ENCODE results near the gene RNF183.
"Not testable (repeated sequence)": the region's sequence is repeated elsewhere in the genome, so short reads cannot be mapped to it uniquely, and the experiment has no call there.

The RNF183 gene

DNA sequence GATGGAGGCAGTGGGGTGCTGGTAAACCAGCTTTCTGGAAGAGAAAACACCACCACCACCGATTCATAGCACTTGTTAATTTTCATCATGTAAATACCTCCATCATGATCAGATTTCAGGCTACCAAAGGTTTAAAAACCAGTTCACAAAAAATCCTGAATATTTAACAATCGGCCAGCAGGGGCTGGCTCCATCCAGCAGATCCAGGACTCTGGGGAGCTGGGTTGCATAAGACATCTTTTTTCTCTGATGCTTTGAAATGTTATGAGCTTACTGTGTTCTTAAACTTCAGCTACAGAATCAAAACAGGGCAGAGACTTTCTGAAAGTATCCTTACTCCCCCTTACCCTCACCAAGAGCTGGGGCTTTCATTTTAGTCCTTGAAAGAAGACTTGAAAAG lies 14.6 kb upstream of the RNF183 start:
- DNase-seq (ENCODE audit: low read depth in 1 of 2, low spot score in 1 of 2), result no peak

DNA sequence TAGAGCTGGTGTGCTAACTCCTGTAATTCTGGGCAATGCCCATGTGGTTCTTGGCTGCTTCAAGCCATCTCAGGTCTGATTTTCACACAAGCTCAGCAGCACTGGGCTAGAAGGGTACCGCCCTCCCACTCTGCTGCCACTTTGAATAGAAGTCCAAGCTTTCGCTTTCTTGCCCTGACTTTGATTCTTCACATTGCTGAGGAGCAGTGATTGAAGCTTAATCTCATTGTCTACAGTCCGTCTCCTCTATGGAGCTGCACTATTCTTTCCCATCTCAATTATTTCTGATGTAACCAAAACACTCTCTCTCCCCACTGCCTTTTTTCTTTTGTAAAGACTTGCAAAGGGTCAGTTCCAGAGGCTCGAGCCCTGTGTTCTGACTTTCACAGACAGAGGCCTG lies 12.9 kb upstream of the RNF183 start:
- no peak for DNase-seq (ENCODE audit: low read depth in 1 of 2, low spot score in 1 of 2)

DNA sequence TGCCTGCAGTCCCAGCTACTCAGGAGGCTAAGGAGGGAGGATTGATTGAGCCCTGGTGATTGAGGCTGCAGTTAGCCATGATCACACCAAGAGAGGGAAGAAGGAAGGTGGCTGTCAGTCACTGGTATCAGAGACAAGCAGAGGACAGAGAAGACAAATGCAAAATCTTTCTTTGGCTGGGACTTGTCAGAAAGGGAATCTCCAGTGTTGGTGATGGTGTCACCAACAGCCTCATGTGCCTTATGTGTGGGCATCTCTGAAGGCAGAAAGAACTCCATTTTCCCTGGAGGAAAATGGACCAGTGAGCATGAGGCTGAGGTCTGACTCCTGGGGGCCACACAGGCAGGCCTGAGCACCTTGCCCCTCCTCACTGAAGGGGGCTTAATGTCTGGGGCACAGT lies 12.1 kb upstream of the RNF183 start:
- DNase-seq (ENCODE audit: low read depth in 1 of 2, low spot score in 1 of 2), result no peak

DNA sequence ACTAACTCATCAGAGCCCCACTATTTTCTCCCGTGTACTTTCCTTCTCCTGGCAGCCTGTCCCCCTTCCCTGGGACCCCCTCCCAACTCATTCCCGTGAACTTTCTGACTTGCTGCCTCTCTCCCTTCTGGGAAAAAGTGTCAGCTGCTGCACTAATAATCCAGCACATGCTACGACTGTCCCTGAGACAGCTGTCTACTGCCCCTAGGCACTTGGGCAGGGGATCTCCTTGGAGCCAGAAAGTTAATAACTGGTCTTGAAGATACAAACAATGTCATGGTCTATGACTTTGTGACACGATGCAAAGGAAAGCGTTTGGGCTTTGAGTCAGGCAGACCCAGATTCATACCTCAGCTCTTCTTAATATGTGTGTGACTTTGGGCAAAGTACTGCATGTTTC lies 10.1 kb upstream of the RNF183 start:
- DNase-seq (ENCODE audit: low read depth in 1 of 2, low spot score in 1 of 2), result no peak

DNA sequence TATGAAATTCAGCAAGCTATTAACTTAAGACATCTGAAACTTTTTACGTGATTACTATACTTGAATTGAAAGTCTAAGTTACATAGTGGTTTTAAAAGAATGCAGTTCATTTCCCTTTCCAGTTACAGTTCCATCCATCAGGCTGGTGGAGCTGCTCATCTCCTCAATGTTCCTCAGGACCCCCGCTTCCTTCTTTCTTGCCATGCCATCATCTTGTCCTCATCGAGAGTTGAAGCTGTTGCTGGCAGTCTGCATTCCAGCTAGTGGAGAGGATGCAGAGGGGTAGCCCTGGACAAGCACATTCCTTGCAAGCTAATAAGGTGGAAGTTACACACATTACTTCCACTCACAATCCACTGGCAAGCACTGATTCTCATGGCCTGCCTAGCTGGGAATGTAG lies 8.8 kb upstream of the RNF183 start:
- DNase-seq (ENCODE audit: low read depth in 1 of 2, low spot score in 1 of 2), result no peak

DNA sequence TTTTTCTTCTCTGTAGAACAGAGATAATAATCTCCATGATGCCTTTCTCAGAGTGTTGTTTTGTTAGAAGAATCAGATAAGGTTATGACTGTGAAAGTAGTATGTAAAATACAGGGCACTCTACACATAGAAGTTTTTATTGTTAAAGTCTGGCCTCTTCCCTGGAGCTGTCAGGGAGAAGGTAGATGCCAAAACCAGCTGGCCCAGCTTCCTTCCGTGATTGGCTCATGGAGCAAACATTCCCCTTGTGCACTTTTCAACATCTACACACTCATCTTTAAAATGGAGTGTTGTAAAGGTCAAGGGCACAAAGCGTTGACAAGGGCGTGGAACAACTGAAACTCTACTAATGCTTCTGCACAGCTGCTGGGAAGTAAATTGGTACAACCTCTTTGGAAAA lies 7.4 kb upstream of the RNF183 start:
- no peak for DNase-seq (ENCODE audit: low read depth in 1 of 2, low spot score in 1 of 2)

DNA sequence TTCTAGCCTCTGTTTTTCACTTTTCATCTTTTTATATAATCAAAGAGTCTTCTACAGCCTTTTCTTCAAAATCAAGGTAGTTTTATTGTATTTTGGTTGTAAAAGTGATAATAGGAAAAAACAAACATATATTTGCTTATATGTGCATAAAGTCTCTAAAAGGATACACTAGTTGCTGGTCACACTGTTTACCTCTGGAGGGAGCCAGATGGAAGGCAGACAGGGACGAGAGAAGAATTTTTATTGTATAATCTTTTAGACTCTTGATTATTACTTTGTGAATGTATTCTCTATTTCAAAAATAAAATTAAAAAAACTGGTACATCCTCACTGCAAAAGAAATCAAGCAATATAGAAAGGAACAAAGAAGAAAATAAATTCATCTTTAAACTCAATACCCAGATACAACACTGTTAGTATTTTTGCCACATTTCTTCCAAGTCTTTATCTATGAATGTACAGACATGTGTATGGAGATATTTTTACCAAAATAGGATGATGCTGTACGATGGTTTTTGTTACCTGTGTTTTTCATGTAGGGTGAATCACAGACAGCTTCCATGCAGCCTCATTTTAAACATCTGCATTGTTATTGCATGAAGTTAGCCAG lies 6.1 kb upstream of the RNF183 start:
- DNase-seq (ENCODE audit: low read depth in 1 of 2, low spot score in 1 of 2), result no peak

DNA sequence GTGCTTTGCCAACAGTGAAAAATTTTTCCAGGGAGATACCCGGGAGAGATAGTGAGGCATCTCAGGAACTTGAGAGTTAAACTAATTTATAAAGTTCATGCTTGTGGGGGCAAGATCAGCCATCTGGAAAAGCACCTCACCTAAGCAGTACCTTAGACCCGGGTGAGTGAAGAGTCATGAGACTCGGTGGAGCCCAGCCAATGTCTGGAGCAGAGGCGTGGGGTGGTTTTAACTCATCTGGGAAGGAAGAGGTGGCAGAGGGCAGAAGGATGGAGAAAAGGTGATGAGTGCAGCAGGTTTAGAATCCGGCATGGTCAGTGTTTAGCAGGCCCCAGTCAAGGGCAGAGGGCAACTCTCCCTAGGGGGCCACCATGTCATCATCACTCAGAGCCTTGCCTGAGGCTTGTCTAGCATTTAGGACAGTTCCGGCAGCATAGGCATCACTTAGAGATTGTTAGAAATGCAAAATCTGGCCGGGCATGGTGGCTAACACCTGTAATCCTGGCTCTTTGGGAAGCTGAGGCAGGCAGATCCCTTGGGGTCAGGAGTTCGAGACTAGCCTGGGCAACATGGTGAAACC lies 4.3 kb upstream of the RNF183 start:
- DNase-seq (ENCODE audit: low read depth in 1 of 2, low spot score in 1 of 2), result no peak

DNA sequence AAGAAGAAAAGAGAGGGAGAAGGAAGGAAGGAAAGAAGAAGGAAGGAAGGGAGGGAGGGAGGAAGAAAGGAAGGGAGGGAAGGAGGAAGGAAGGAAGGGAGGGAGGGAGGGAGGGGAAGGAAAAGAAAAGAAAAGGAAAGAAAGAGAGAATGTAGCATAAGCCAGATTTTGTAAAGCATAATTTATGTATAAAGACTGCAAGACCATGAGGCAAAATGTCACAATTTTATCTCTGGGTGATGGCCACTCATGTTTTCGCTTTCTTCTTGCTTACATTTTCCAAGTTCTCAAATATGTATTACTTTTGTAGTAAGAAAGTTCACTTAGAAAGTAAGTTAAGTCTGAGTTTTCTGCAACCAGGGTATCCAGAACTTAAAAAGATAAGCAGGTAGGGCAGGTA lies 3.4 kb upstream of the RNF183 start:
- no peak for DNase-seq (ENCODE audit: low read depth in 1 of 2, low spot score in 1 of 2)

DNA sequence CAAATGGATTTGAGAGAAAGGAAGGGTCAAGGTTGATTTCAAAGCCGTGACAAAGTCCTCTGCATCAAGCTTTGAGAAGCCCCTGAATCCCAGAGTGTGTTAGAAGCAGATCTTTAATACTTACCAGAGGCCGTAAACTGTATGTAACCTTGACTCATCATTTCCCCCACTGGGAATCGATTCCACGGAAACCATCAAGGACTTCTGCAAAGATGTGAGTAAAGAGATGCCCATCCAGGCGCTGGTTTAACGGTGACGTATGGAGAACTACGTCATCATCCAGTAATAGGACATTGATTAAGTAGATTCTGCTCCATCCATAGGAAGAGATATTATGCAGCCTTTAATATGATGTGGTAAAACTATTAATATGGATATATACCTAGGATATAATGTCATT lies 1.6 kb downstream of the RNF183 start:
- DNase-seq (ENCODE audit: low read depth in 1 of 2, low spot score in 1 of 2), result no peak

DNA sequence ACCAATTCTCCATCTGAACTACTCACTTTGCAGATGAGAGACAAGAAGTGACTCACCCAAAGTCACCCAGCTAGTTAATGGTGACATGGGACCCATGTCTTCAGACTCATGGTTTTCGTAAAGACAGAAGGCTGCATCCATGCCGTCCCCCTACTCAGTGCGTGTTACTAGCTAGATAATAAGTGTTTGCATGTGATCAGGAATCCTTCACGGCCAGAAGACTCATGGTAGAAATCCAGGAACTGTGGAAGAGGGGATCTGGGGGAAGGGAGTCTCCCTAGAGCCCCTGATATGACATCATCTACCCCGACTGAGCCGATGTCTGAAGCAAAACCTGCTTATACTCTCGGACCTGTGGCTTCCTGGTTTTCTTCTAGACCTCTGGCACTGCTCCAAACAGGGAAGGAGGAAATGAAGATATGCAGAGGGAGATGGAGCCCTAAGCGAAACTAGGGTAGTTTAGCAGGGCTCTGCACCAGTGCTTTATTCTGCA lies 3.3 kb downstream of the RNF183 start:
- no peak for DNase-seq (ENCODE audit: low read depth in 1 of 2, low spot score in 1 of 2)

DNA sequence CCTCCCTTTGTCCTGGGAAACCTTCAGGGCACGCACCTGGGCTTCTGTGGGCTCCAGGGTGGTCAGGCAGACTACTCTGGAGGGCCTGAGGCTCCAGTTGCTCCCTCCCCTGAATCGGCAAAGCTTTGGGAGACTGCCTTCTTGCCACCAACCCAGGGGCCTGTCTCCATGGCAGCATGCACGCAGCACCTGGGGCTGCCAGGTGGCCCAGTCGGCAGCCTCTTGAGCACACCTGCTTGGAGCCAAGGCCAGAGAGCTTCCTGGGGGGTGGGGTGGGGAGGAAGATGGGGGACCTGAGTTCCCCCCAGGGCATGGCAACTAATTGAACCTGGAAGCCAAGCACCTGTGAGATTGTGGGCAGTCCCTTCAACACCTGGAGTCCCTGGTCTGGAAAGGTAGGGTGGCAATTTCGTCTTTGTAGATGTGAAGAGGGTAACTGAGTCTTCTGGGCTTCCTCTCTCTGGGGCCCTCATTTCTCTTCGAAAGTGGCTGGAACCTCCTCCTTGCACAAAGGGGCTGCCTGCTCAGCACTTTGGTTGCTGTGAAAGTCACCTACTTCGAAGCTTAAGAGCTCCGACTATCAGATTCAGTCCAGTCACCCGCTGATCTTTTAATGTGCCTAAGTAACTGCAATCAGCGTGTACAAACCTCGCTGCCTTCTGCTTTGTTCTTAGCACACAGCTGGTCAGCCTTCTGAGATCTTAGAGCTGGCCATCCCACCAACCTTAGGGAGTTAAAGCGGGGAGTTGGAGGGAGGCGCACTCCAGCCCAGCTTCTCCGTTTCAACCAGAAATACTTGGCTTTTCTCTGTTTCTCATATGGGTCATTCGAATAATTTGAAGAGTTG lies 4.0 kb downstream of the RNF183 start:
- no peak for DNase-seq (ENCODE audit: low read depth in 1 of 2, low spot score in 1 of 2)

DNA sequence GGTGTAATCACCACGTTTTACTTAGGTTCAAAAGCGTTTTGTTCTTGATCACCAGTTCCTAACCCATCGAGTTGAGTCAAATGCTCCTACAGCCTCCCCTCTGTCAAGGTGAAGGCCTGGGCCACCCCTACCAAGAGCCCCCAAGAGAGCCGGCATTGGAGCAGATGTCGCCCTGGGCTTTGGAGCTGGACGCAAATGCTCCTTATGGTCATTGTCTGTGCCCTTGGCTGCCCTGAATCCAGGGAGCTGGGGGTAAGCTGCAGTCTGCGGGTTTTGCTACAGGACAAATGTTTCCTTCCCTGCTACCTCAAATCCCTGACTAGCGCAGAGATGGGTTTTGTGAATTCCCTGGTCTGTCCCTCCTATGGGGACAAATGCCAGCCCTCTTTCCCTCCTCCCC lies 4.9 kb downstream of the RNF183 start:
- no peak for DNase-seq (ENCODE audit: low read depth in 1 of 2, low spot score in 1 of 2)

DNA sequence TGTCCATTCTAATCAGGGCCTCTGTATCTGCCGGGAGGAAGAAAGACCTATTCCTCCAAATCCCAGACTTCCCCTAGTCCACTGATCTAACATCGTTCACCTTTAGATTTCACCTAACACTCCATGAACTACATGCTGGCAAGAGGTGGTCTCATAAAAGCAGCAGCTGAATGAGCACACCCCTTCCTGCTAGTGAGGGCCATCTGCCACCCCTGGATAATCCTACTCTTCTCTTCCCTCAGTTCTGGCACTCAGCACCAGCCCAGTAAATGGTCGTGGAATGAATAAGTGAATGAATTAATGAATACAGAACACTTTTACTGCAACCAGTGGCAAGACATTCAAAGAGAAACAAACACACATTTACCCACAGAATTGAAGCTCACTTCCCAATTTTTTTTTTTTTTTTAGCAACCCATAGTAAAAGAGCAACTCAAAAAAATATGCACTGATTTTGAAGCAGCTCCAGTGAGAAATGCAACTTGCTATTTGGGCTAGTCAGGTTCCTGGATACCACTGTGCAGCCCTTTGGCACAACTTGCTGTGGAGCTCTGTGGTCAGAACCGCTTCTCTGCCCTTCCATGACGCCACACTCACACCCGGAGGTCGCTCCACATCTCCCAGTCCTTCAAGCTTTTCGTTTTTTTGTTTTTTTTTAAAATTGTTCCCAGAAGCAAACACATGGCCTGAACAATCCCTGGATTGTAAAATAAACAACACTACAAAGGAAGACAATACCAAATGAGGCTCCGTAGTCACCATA lies 6.2 kb downstream of the RNF183 start:
- DNase-seq (ENCODE audit: low read depth in 1 of 2, low spot score in 1 of 2), result no peak

DNA sequence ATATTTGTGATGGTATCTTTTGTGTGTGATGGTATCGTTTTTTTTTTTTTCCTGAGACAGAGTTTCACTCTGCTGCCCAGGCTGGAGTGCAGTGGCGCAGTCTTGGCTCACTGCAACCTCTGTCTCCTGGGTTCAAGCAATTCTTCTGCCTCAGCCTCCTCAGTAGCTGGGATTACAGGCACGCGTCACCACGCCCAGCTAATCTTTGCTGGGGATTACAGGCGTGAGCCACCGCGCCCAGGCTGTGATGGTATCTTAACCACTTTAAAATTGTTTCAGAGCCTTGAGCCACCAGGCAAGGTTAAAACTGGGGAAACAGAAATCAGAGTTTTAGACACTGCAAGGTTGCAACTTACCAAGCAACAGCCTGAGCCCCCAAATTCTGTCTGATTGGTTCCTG lies 6.9 kb downstream of the RNF183 start:
- DNase-seq (ENCODE audit: low read depth in 1 of 2, low spot score in 1 of 2), result not testable (repeated sequence)

DNA sequence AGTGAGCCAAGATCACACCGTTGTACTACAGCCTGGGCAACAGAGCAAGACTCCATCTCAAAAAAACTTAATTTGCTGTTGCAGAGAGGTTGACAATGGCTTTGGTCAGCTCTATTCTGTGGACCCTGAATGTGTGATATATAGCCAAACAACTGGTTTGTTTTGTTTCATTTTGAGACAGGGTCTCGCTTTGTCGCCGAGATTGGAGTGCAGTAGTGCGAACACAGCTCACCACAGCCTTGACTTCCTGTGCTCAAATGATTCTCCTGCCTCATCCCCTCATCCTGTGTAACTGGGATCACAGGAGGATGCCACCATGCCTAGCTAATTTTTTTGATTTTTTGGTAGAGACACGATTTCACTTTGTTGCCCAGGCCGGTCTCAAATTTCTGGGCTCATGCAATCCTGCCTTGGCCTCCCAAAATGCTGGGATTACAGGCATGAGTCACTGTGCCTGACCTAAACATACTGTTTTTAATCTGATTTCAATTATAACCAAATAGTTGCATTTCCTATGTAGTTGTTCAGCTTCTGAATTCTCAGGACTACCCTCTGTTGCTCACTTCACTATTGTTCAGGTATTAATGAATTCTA lies 9.8 kb downstream of the RNF183 start:
- no peak for DNase-seq (ENCODE audit: low read depth in 1 of 2, low spot score in 1 of 2)

DNA sequence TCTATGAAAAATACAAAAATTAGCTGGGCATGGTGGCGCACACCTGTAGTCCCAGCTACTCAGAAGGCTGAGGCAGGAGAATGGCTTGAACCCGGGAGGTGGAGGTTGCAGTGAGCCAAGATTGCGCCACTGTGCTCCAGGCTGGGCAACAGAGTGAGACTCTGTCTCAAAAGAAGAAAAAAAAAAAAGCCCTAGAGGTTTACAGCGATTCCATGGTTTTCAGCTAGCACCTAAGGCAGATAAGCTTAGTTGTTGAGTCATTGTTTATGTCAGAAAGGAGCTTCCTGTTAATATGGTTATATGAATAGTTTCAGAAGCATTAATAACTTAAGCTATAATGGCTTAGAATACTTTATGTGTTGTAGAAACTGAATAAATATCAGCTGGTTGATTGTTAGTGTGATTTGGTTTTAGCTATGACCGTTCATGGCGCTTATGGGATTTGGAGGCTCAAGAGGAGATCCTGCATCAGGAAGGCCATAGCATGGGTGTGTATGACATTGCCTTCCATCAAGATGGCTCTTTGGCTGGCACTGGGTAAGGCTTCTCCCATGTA lies 13.0 kb downstream of the RNF183 start:
- no peak for DNase-seq (ENCODE audit: low read depth in 1 of 2, low spot score in 1 of 2)

DNA sequence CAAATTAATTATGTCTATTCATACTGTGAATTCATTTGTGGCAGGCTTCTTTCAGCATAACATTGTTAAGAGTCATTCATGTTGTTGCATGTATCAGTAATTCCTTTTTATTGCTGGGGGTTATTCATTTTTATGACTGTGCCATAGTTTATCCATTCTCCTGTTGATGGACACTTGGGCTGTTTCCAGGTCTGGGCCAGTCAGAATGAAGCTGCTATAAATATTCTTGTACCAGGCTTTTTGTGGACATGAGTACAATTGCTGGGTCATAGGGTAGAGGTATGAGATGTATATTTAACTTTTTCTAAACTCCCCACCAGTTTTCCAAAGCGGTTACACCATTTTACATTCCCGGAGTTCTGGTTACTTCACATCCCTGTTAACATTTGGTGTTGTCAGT lies 14.1 kb downstream of the RNF183 start:
- DNase-seq (ENCODE audit: low read depth in 1 of 2, low spot score in 1 of 2), result no peak

DNA sequence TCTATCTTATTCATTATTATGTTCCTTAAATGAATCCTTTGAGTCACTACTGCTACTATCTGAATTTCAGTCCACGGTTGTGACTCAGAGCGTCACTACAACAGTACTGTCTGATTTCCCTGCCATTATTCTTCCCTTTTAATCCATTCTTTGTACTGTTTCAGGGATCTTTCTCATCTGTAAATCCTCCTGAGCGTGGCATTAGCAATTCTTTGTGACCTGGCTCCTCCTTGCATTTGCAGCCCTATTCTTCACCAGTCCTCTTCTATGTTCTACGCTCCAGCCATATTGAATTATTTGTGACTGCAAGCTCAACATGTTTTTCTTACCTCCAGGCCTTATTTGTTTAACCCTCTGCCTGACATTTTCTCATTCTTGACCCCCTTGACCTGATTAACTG lies 21.8 kb downstream of the RNF183 start:
- DNase-seq (ENCODE audit: low read depth in 1 of 2, low spot score in 1 of 2), result no peak

DNA sequence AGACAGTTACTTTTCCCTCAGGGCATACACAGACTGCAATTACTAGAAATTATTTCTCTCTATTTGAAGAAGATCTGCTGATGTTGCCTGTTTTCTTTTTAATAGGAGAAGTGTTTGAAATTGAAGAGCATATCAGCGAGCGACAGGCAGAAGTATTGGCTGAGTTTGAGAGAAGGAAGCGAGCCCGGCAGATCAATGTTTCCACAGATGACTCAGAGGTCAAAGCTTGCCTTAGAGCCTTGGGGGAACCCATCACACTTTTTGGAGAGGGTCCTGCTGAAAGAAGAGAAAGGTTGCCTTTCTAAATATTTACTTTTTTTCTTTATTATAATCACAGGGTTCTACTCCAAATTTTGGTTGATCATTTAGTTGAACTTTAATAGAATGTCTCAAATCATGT lies 24.3 kb downstream of the RNF183 start:
- no peak for DNase-seq (ENCODE audit: low read depth in 1 of 2, low spot score in 1 of 2)

All from activated CD4-positive, alpha-beta T cell treated with anti-CD3 and anti-CD28 coated beads, Interleukin-2, amount 50 U/mL, for 24 hours (primary cell).